ENCODE measurements around the gene MAN1A1. TPM values are rescaled to one million over a fixed set of nuclear protein-coding genes. Genes with fewer than 3 reads are reported as not detected.

MAN1A1 gene
- total RNA-seq, 1 experiment from 2014 or later: 19.0 TPM

- H3K9me2 ChIP-seq (replicated peaks; ENCODE audit: low read length): no peaks in the 10 kb centered on the region
- H3K9ac ChIP-seq (ENCODE audit: low read length): no peak overlapping the region
- H3F3A ChIP-seq (ENCODE audit: low read length, unreplicated experiment): peaks cover 4% of the 10 kb centered on the region
- POLR2A ChIA-PET (ENCODE audit: unreplicated experiment): no interaction called here
- no peak overlapping the region for H2AFZ ChIP-seq (ENCODE audit: low read length)
- no peaks in the 10 kb centered on the region for H3K79me2 ChIP-seq (ENCODE audit: low read length)
- CTCF ChIA-PET: no interaction called here
- intact Hi-C loops (cut with micrococcal nuclease): loop anchor here (5.0 kb wide), 2 partner anchors 138 to 362 kb away; no protein-coding TSS in a partner anchor
- DNase-seq (no peak), ATAC-seq (no peak)
- no peaks in the 10 kb centered on the region for H3K9me3 ChIP-seq (ENCODE audit: low read length)
- TF ChIP-seq EZH2 (IDR thresholded peaks at IDR 0.05; ENCODE audit: low read length, unreplicated experiment) (no peak), CTCF (conservative IDR thresholded peaks at IDR 0.05; ENCODE audit: low read depth, low read length) (no peak), EZH2phosphoT487 (IDR thresholded peaks at IDR 0.05; ENCODE audit: borderline replicate concordance, low read length) (no peak)
- BruUV-seq (replicated peaks): no TSS peak
- H3K27me3 ChIP-seq (ENCODE audit: low read length): no peaks in the 10 kb centered on the region
- no peak overlapping the region for H3K4me2 ChIP-seq (ENCODE audit: low read length)
- H4K20me1 ChIP-seq (ENCODE audit: low read length): no peaks in the 10 kb centered on the region
- no peaks in the 10 kb centered on the region for H3K36me3 ChIP-seq (ENCODE audit: low read depth, low read length)
- H3K27ac ChIP-seq (ENCODE audit: low read length): no peak overlapping the region
- H3K4me1 ChIP-seq (ENCODE audit: insufficient read depth, low read length): peaks cover 21% of the 10 kb centered on the region
- H3K4me3 ChIP-seq (ENCODE audit: low read length): no peak overlapping the region
Measured at GRCh38 chr6:119264854-119265397, 84.6 kb downstream of the MAN1A1 start.

- no peaks in the 10 kb centered on the region for H3K36me3 ChIP-seq (ENCODE audit: low read depth, low read length)
- no peaks in the 10 kb centered on the region for H4K20me1 ChIP-seq (ENCODE audit: low read length)
- BruUV-seq (replicated peaks): no TSS peak
- no peaks in the 10 kb centered on the region for H3K27me3 ChIP-seq (ENCODE audit: low read length)
- H3K27ac ChIP-seq (ENCODE audit: low read length): no peak overlapping the region
- H3K9ac ChIP-seq (ENCODE audit: low read length): no peak overlapping the region
- TF ChIP-seq EZH2 (IDR thresholded peaks at IDR 0.05; ENCODE audit: low read length, unreplicated experiment) (no peak), EZH2phosphoT487 (IDR thresholded peaks at IDR 0.05; ENCODE audit: borderline replicate concordance, low read length) (no peak), CTCF (conservative IDR thresholded peaks at IDR 0.05; ENCODE audit: low read depth, low read length) (no peak)
- no peaks in the 10 kb centered on the region for H3K9me3 ChIP-seq (ENCODE audit: low read length)
- H3K9me2 ChIP-seq (replicated peaks; ENCODE audit: low read length): no peaks in the 10 kb centered on the region
- ChIA-PET POLR2A (ENCODE audit: unreplicated experiment) (no interaction called here), CTCF (no interaction called here)
- no peak overlapping the region for H2AFZ ChIP-seq (ENCODE audit: low read length)
- no peak overlapping the region for H3K4me2 ChIP-seq (ENCODE audit: low read length)
- H3K79me2 ChIP-seq (ENCODE audit: low read length): no peaks in the 10 kb centered on the region
- H3K4me3 ChIP-seq (ENCODE audit: low read length): no peak overlapping the region
- intact Hi-C loops (cut with micrococcal nuclease): loop anchor here (5.0 kb wide), 2 partner anchors 135 to 365 kb away; no protein-coding TSS in a partner anchor
- DNase-seq: no peak
- H3F3A ChIP-seq (ENCODE audit: low read length, unreplicated experiment): peaks cover 7% of the 10 kb centered on the region
- H3K4me1 ChIP-seq (ENCODE audit: insufficient read depth, low read length): peaks cover 32% of the 10 kb centered on the region
- ATAC-seq: no peak
Measured at GRCh38 chr6:119262612-119263011, 86.9 kb downstream of the MAN1A1 start.

- H3K36me3 ChIP-seq (ENCODE audit: low read depth, low read length): no peaks in the 10 kb centered on the region
- no peaks in the 10 kb centered on the region for H3K9me3 ChIP-seq (ENCODE audit: low read length)
- H3K79me2 ChIP-seq (ENCODE audit: low read length): no peaks in the 10 kb centered on the region
- ChIA-PET CTCF (no interaction called here), POLR2A (ENCODE audit: unreplicated experiment) (no interaction called here)
- no peaks in the 10 kb centered on the region for H3K27me3 ChIP-seq (ENCODE audit: low read length)
- no peak overlapping the region for H2AFZ ChIP-seq (ENCODE audit: low read length)
- intact Hi-C loops (cut with micrococcal nuclease): loop anchor here (1.0 to 5.0 kb wide), 5 partner anchors 46 to 365 kb away; partner anchors contain the start of gene MAN1A1
- 0 out of 2 replicates have a peak overlapping the region, but pooled peaks have one; percentile 15 for H3K9ac ChIP-seq (ENCODE audit: low read length)
- H4K20me1 ChIP-seq (ENCODE audit: low read length): no peaks in the 10 kb centered on the region
- H3K4me3 ChIP-seq (ENCODE audit: low read length): no peak overlapping the region; the same call in 1 of the 2 replicates
- DNase-seq (no peak), ATAC-seq (peak; percentile 6; the same call in 1 of the 2 replicates)
- H3F3A ChIP-seq (ENCODE audit: low read length, unreplicated experiment): peaks cover 7% of the 10 kb centered on the region
- H3K4me2 ChIP-seq (ENCODE audit: low read length): peak overlapping the region; percentile 33
- no peaks in the 10 kb centered on the region for H3K9me2 ChIP-seq (replicated peaks; ENCODE audit: low read length)
- peaks cover 32% of the 10 kb centered on the region for H3K4me1 ChIP-seq (ENCODE audit: insufficient read depth, low read length)
- TF ChIP-seq EZH2phosphoT487 (IDR thresholded peaks at IDR 0.05; ENCODE audit: borderline replicate concordance, low read length): no peak
- H3K27ac ChIP-seq (ENCODE audit: low read length): peak overlapping the region; percentile 75
- BruUV-seq (replicated peaks): no TSS peak
Measured at GRCh38 chr6:119261944-119262284, 87.6 kb downstream of the MAN1A1 start.

Data from PC-3 (cell line).